CD4-positive, alpha-beta T cell treated with Interferon alpha-2 for 1 hour (primary cell): Measurements from ENCODE around the gene MROH7.

ENCODE experiments used
- DNase-seq, 2 donors: peaks; one replicate each; pipeline ENCODE4 v3.0.0-alpha.2; 2020 to 2022

MROH7 gene

DNA sequence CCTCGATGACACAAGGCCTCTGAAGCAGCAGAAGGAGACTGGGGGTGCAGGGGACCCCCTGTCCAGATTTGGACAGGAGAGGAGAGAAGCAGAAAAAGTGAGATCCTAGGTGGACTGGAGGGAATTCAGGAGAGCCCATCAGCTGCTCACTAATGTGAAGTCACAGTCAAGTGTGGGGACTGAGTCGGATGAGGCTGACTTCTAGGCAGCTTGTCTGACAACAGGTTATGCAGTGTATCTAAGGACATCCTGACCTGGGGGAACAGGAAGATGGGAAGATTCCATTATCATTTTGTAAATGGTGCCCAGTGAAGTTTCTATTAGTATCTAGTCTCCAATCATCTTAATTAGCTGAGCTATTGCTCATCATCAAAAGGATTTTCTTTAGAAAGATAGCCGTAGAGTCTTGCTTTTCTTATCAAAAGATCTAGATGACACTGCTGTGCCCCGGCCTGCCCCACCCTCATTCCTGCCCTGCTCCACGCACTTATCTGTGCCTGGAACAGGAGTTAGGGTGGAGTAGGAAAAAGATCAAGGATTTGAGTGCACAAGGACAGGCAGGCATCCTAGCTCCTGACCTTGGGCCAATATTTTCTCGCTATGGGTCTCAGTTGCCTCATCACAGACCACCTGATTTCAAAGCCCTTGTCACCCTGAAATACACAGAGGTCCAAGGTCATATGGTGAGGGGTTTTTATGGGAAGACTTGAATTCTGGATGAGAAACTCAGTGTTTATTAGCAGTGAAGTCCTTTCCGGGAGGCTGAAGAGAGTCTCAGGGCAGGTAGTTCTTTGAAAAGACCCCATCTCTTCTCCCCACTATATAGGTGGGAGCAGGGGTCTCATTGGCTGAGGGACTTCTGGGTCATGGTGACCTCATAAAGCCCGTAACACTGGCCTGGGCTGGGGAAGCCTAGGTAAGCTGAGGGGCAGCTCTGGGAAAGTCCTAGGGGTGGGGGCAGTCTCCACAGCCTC, at the start of gene MROH7:
MROH7 (plus strand) TSS at position 924 of the 974 bp plus-strand sequence. CDS start 11,141 bp downstream, outside the sequence.
- DNase-seq, result no peak

GRCh38 chr1:54593571-54594160, 47.9 kb upstream of the MROH7 start:
- no peak for DNase-seq

- DNase-seq, result no peak
These were observed 47.1 kb upstream of the MROH7 start for GRCh38 chr1:54594463-54594862.

GRCh38 chr1:54595956-54596498, 45.6 kb upstream of the MROH7 start:
- no peak for DNase-seq

- no peak for DNase-seq
These were observed 44.8 kb upstream of the MROH7 start for GRCh38 chr1:54596756-54597155.

DNA sequence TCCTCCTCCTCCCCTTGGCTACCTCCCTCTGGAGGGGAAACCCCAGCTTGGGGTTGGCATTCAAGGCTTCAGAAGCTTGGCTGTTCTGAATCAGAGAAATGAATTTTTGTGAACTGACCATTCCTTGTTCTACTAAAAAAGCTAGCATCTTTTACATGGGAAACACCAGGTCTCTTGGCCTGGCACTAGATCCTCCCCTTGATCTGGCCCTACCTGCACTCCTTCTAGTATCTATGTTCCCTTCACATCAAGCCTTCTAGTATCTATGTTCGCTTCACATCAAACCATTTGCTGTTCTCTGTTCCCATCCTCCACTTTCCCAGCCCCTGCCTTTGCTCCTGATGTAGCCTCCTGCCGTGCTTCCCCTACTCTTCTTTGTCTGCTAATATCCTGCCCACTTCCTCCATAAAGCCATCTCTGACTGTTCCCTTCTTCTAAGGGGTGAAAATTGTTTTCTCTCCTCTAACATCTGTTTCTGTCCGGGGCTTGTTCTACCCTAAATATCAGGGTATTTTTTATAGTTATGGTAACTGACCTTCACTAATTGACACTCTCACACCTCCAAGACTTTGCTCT, 44.0 kb upstream of the MROH7 start:
- DNase-seq, result no peak

DNA sequence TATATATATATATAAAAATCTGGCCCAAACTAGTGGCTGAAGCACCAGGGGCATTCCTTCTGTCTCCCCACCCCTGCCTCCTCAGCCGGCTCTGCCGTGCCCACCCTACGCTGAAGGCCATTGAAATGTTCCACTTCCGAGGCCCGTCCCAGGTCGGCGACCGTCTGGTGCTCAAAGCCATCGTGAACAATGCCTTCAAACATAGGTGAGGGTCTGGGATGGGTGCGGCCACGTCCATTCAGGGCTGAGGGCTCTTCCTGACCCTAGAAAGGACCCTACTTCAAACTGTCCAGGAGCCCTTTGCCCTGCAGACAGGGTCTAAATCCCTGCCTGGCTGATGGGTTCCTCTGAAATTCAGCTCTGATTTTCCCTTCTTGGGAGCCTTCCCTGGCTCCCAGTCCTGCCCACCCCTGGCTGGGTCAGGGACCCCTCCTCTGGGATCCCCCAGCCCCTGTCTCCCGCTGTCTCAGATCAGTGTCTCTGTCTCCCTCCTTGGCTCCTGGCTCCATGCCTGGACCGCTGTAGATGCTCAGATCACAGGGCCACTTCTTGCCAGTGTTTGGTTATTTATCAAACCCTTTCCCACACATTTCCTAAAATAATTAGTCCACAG, 42.3 kb upstream of the MROH7 start:
- no peak for DNase-seq

DNA sequence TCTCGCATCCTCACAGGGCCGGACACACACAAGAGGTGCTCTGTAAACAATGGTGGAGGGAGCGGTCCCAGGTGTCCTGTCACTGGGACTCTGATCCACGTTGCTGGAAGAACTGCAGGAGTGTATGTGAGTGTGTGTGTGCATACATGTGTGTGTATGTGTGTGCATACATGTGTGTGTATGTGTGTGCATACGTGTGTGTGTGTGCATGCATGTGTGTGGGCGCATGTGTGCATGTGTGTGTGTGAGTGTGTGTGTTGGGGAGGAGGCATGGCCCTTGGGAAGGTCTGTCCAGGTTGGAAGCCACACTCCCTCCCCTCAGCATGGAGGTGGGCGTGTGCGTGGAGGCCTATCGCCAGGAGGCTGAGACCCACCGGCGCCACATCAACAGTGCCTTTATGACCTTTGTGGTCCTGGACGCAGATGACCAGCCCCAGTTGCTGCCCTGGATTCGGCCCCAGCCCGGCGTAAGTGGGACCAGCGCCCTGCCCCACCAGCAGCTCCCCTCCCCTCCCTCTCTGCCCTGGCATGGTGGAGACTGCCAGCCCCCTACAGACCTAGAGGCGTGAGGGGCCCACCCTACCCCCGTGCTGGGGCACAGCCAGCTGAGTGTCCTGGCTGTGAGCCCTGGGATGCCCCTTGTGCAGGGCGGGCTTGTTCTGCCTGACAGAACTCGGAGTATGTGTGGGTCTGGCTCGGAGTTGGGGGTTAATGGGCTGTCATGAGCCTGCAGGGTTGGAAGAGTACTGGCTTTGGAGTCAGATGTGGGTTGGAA, 40.5 kb upstream of the MROH7 start:
- DNase-seq, result no peak

- no peak for DNase-seq
These were observed 39.9 kb upstream of the MROH7 start for GRCh38 chr1:54601730-54602129.

GRCh38 chr1:54602554-54602953, 39.0 kb upstream of the MROH7 start:
- no peak for DNase-seq

GRCh38 chr1:54603241-54603640, 38.3 kb upstream of the MROH7 start:
- DNase-seq, result no peak

DNA sequence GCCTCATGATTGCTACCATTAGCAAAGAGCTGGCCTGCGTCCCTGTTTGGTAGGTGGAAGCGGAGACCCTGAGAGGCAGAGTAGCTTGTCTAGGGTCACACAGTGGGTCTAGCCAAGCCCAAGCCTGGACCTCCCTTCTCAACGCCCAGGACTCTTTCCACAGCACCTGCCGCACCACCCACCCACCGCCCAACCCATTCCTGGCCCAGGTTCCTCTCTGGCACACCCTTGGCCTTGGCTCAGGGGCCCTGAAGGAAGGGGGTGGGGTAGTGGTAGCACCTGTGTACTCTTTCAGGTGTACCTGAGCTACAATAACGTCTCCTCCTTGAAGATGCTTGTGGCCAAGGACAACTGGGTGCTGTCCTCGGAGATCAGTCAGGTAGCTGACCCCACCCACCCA, 37.5 kb upstream of the MROH7 start:
- DNase-seq, result no peak

- peak in 1 of 2 donors; percentile 21 for DNase-seq
These were observed 36.8 kb upstream of the MROH7 start for GRCh38 chr1:54604572-54605370.

DNA sequence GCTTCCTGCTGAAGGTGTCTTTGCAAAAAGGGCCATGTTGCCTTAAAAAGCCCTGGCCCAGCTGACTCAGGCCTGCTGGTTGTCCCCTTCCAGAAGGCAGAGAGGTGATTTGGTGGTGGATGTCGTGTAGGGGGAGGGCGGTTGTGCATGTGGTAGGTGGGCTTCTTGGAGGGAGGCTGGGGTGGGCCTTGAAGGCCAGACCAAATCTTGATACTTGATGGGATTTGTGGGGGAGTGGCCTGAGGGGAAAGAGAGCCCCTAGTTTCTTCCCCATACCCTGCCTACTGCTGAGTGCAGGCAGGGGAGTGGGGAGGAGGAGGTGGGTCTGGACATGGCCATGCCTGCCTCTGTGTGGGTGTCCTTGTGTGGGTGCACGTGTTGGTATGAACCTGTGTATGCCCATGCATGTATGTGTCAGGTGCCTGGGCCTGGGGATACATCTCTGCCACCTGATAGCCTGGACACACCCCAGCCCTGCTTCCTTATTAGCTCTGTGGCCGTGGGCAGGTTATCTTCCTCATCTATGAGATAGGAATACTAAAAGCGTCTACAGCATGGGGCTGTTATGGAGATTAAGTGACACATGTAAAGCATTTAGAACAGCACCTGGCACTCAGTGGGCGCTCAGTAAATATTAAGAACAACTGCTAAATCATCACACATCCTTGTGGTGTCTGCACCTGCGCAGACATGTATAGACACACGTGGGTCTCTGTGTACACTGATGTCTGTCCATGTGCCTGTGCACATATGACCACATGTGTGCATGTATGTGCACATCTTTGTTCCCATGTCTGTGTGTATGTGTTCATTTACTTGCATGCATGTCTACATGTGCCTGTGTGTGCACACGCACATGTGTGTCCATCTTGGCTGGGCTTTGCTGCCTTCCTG, 35.2 kb upstream of the MROH7 start:
- no peak for DNase-seq

DNA sequence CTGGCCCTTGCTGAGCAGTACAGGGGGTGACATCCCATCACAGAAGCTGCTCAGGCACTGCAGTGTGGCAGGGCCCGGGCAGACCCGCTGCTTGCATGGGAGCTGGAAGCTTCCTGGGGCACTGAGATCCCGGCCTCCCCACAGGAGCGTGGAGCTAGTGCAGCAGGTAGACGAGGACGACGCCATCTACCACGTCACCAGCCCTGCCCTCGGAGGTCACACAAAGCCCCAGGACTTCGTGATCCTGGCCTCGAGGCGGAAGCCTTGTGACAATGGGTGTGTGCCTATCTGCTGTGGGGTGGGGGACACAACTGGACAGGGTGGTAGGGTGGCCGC, 34.6 kb upstream of the MROH7 start:
- DNase-seq, result no peak

- no peak for DNase-seq
These were observed 33.6 kb upstream of the MROH7 start for GRCh38 chr1:54607821-54608565.

DNA sequence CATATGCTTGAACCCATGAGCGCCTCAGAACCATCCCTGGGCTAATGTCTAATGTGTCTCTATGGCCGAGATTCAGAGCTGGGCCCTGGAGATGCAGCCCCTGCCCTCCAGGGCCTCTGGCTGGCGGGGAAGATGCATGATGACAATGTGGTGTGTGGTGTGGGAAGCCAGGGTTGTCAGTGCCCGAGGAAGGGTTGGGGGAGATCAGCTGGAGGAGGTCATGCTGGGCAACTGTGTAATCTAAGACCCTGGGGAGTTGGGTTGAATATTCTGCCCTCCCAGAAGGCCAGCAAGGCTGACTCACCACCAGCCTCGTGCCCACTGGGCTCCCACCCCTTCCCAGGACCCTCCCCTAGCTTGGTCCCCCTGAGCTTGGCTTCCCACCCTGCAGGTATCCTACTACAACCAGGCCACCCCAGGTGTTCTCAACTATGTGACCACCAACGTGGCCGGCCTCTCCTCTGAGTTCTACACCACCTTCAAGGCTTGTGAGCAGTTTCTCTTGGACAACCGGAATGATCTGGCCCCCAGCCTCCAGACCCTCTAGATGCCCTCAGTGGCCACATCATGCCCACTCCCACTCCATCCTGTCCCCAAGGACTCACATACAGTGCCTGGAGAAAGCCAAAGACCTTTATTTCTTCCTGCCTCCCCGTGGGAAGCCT, 32.9 kb upstream of the MROH7 start:
- no peak for DNase-seq

DNA sequence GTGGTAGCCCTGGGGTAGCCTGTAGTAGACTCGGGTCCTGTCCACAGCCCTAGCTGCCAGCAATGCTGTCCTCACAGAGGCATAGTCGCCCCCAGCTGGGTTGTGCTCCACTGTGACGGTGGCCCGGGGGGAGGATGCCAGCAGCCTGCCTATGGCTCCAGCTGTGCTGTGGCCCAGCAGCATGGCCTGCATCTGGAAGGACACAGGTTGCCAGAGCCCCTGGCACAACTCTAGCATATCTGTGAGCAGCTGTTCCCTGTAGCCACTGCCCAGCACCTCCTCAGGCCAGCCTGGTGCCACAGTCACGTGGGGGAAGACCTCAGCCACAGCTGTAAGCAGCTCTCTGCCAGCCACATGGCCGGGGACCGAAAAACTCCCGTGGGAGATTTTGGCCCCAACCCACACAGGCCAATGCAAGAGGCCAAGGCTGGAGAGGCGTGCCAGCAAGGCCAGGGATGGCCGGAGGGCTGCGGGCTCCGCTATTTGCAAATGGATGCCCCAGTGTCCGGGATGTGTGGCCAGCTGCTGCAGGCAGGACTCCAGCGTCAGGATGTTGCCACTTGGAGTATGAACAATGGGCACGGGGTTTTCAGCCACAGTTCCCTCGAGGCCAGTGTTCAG, 32.2 kb upstream of the MROH7 start:
- no peak for DNase-seq

GRCh38 chr1:54610048-54610447, 31.5 kb upstream of the MROH7 start:
- no peak for DNase-seq
